ENCODE measurements around the gene INVS.
"Not testable (repeated sequence)": the region's sequence is repeated elsewhere in the genome, so short reads cannot be mapped to it uniquely, and the experiment has no call there.

INVS gene

GRCh38 chr9:100202806-100203205 is 103.8 kb downstream of the INVS start:
- no peak for DNase-seq

GRCh38 chr9:100204796-100205195 is 105.8 kb downstream of the INVS start:
- no peak for DNase-seq

- DNase-seq = no peak
Measured at GRCh38 chr9:100206899-100207298, 107.9 kb downstream of the INVS start.

GRCh38 chr9:100208673-100209072 is 109.6 kb downstream of the INVS start:
- DNase-seq = no peak

- DNase-seq = no peak
Measured at GRCh38 chr9:100211476-100211875, 112.4 kb downstream of the INVS start.

GRCh38 chr9:100213730-100214477 is 114.9 kb downstream of the INVS start:
- no peak for DNase-seq

- peak; percentile 34 for DNase-seq
Measured at GRCh38 chr9:100216178-100216787, 117.2 kb downstream of the INVS start.

GRCh38 chr9:100217536-100217935 is 118.5 kb downstream of the INVS start:
- no peak for DNase-seq

- DNase-seq = no peak
Measured at GRCh38 chr9:100219347-100219746, 120.3 kb downstream of the INVS start.

- DNase-seq = no peak
Measured at GRCh38 chr9:100220936-100221335, 121.9 kb downstream of the INVS start.

- DNase-seq = no peak
Measured at GRCh38 chr9:100221538-100221937, 122.5 kb downstream of the INVS start.

GRCh38 chr9:100222674-100223073 is 123.6 kb downstream of the INVS start:
- no peak for DNase-seq

GRCh38 chr9:100227636-100228035 is 128.6 kb downstream of the INVS start:
- DNase-seq = no peak

GRCh38 chr9:100228352-100228869 is 129.4 kb downstream of the INVS start:
- DNase-seq = no peak

- no peak for DNase-seq
Measured at GRCh38 chr9:100229136-100229535, 130.1 kb downstream of the INVS start.

- no peak for DNase-seq
Measured at GRCh38 chr9:100229561-100229960, 130.5 kb downstream of the INVS start.

- DNase-seq = not testable (repeated sequence)
Measured at GRCh38 chr9:100236986-100237385, 137.9 kb downstream of the INVS start.

- no peak for DNase-seq
Measured at GRCh38 chr9:100240512-100240911, 141.5 kb downstream of the INVS start.

GRCh38 chr9:100267211-100267610 is 168.2 kb downstream of the INVS start:
- DNase-seq = no peak

- DNase-seq = no peak
Measured at GRCh38 chr9:100268271-100268670, 169.2 kb downstream of the INVS start.

- DNase-seq = no peak
Measured at GRCh38 chr9:100269656-100270055, 170.6 kb downstream of the INVS start.

GRCh38 chr9:100277166-100277979 is 178.3 kb downstream of the INVS start:
- DNase-seq = no peak

- DNase-seq = no peak
Measured at GRCh38 chr9:100281066-100281465, 182.0 kb downstream of the INVS start.
